Calu3 (cell line): Measurements from ENCODE around the gene KIAA1755. TPM values are rescaled to one million over a fixed set of nuclear protein-coding genes. Genes with fewer than 3 reads are reported as not detected.

Source experiments
- BruUV-seq: library from RNA; stranded (reverse); fragments of 400-500 nt; replicated peaks from 2 replicates; lab custom pipeline; 2021; lab: Mats Ljungman, UMichigan
- CTCF ChIA-PET: fragments of 300-600 bp; sonication (Branson Sonifier 250); formaldehyde crosslinking; loops from one replicate; lab custom pipeline; 2022; ENCODE audit warnings: antibody characterized with exemption; lab: Charles Lee
- DNase-seq: peaks from one replicate; pipeline ENCODE4 v3.0.0; 2022
- H3K27ac Mint-ChIP-seq: one replicate; pipeline ENCODE4 v1.8.0; 2022; ENCODE audit warnings: mixed read lengths; ENCODE audit not compliant: unreplicated experiment
- H3K27me3 Mint-ChIP-seq: one replicate; pipeline ENCODE4 v1.8.0; 2022; ENCODE audit warnings: mixed read lengths; ENCODE audit not compliant: unreplicated experiment
- H3K36me3 Mint-ChIP-seq: one replicate; pipeline ENCODE4 v1.8.0; 2022; ENCODE audit warnings: mild to moderate bottlenecking, moderate library complexity, mixed read lengths; ENCODE audit not compliant: insufficient read depth, unreplicated experiment
- H3K4me1 Mint-ChIP-seq: one replicate; pipeline ENCODE4 v1.8.0; 2022; ENCODE audit warnings: mild to moderate bottlenecking, low read depth, mixed read lengths; ENCODE audit not compliant: unreplicated experiment
- H3K4me3 Mint-ChIP-seq: one replicate; pipeline ENCODE4 v1.8.0; 2022; ENCODE audit warnings: mild to moderate bottlenecking, low read depth, moderate library complexity, mixed read lengths; ENCODE audit not compliant: unreplicated experiment
- H3K9me3 Mint-ChIP-seq: one replicate; pipeline ENCODE4 v1.8.0; 2022; ENCODE audit warnings: low read depth, mixed read lengths; ENCODE audit not compliant: unreplicated experiment
- intact Hi-C: fragments of 100-400 bp; cut with micrococcal nuclease; formaldehyde crosslinking; loops from one replicate; pipeline ENCODE4 v1.10.0; 2022; ENCODE audit not compliant: unreplicated experiment
- total RNA-seq: library from RNA; stranded (reverse); gene quantifications from 2 replicates; pipeline ENCODE4 v1.2.3, GENCODE V29; 2022
- TF ChIP-seq, protein P1 (sequence below): fragments of 200-600 bp; IDR thresholded peaks from one replicate; pipeline ENCODE4 v1.8.0; 2022; ENCODE audit warnings: antibody characterized with exemption; ENCODE audit not compliant: unreplicated experiment

The KIAA1755 gene
- total RNA-seq, 1 experiment from 2014 or later: not detected

DNA sequence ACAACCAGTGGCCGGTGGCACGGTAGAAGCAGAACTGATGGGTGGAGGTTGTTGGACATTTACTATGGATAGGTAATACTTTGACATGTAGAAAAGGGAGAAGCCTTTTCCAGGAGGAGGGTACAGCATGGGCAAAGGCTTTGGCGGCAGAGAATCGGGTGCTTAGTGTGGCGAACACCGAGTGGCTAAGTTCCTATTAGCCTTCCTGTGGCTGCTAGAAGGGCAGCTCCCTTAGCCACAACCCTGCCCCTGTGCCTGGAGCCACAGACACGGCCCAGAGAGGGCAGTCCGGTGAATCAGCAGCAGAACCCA is 57.6 kb downstream of the KIAA1755 start:
- intact Hi-C loops: no loop called here
- peaks cover 4% of the 10 kb centered on the region for H3K9me3 Mint-ChIP-seq
- DNase-seq: no peak
- H3K27me3 Mint-ChIP-seq: no peaks in the 10 kb centered on the region
- no peak overlapping the region for H3K4me3 Mint-ChIP-seq
- no TSS peak for BruUV-seq
- no peaks in the 10 kb centered on the region for H3K4me1 Mint-ChIP-seq
- no peak overlapping the region for H3K27ac Mint-ChIP-seq
- TF ChIP-seq, protein P1, sequence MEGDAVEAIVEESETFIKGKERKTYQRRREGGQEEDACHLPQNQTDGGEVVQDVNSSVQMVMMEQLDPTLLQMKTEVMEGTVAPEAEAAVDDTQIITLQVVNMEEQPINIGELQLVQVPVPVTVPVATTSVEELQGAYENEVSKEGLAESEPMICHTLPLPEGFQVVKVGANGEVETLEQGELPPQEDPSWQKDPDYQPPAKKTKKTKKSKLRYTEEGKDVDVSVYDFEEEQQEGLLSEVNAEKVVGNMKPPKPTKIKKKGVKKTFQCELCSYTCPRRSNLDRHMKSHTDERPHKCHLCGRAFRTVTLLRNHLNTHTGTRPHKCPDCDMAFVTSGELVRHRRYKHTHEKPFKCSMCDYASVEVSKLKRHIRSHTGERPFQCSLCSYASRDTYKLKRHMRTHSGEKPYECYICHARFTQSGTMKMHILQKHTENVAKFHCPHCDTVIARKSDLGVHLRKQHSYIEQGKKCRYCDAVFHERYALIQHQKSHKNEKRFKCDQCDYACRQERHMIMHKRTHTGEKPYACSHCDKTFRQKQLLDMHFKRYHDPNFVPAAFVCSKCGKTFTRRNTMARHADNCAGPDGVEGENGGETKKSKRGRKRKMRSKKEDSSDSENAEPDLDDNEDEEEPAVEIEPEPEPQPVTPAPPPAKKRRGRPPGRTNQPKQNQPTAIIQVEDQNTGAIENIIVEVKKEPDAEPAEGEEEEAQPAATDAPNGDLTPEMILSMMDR: no peak
- CTCF ChIA-PET: interaction anchor here (1.4 kb wide), 1 partner anchor 15 kb away, joined by 3 read pairs; no protein-coding TSS in a partner anchor
- no peaks in the 10 kb centered on the region for H3K36me3 Mint-ChIP-seq

DNA sequence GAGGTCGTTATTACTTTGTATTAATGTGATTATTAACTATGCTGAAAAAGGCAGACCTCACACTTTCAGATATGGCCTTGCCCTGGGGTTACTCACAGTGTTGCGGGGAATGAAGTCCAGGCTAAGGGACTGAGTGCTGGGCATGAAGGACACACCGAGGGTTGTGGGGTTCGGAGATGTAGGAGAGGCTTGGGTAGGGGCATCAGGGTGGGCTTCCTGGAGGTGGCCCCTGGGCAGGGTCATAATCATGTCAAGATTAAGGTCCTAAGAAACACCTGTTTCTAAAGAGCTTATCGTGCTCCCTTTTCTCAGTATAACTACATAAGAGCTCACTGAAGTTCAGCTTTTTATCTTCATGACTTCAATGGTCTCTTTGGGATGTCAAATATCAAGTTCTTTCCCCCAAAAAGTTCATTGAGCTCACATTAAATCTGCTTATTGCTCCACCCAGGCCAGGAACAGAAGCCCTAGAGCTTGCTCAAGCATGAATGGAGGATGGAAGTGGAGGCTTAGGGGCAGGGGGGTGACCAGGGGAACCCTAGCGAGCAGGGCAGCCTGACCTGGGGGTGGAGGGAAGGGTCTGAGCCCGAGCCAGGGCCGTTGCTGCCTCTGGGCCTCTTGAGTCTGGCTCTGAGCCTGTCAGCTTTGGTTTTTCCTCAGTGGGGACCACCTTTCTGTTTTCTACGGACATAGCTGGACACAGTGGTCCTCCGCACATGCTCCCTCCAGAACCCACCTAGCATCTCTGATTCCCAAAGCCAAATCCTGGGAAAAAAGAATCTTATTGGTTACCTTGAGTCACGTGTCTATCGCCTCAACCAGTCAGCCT is 58.2 kb downstream of the KIAA1755 start:
- H3K9me3 Mint-ChIP-seq: peaks cover 4% of the 10 kb centered on the region
- DNase-seq: no peak
- TF ChIP-seq, protein P1: no peak
- intact Hi-C loops: no loop called here
- H3K4me3 Mint-ChIP-seq: no peak overlapping the region
- H3K27me3 Mint-ChIP-seq: no peaks in the 10 kb centered on the region
- no TSS peak for BruUV-seq
- H3K36me3 Mint-ChIP-seq: no peaks in the 10 kb centered on the region
- CTCF ChIA-PET: interaction anchor here (0.7 kb wide), 1 partner anchor 192 kb away, joined by 3 read pairs; no protein-coding TSS in a partner anchor
- no peaks in the 10 kb centered on the region for H3K4me1 Mint-ChIP-seq
- H3K27ac Mint-ChIP-seq: no peak overlapping the region

DNA sequence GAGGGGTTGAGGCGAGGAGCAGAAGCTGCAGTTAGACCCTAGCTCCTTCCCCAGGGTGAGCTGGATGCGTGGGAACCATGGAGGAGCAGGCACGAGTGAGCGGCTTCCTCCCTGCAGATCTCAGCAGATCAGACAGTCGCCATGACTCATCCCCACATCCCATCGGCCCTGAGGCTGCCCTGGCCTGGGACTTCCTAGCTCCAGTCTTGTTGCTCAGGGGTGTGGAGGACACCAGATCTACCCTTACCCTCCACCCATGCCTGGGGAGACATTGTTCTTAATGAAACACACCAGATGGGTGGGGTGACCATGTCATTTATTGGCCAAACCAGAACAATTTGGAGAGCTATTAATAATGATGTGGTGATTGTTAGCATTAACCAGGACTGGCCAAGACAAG is 59.2 kb downstream of the KIAA1755 start:
- Mint-ChIP-seq H3K36me3 (no peaks in the 10 kb centered on the region), H3K9me3 (peaks cover under 1% of the 10 kb centered on the region), H3K4me1 (no peaks in the 10 kb centered on the region), H3K27me3 (no peaks in the 10 kb centered on the region), H3K4me3 (no peak overlapping the region), H3K27ac (no peak overlapping the region)
- intact Hi-C loops: no loop called here
- TF ChIP-seq, protein P1: no peak
- BruUV-seq: no TSS peak
- CTCF ChIA-PET: interaction anchor here (0.7 to 1.3 kb wide), 3 partner anchors 11 to 724 kb away, joined by 3 to 4 read pairs (median 4); no protein-coding TSS in a partner anchor
- no peak for DNase-seq

DNA sequence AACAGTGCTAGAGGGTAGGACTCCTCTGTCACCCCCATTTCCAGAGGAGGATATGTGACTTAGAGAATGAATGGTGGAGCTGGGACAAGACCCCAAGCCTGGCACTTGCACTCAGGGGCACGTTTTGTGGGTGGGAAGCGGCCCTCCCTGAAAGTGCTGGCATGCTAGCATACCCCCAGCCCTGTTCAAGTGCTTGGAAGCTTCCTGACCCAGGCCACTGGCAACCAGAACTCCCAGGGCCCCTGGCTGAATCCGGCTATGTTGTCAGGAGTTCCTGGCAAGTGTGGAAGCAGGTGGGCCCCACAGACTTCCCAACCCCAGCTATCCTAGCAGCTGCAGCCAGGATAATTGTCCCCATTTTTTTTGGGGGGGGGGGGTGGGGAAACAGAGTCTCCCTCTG is 59.9 kb downstream of the KIAA1755 start:
- no peaks in the 10 kb centered on the region for H3K36me3 Mint-ChIP-seq
- no peaks in the 10 kb centered on the region for H3K27me3 Mint-ChIP-seq
- no peaks in the 10 kb centered on the region for H3K4me1 Mint-ChIP-seq
- no peak overlapping the region for H3K4me3 Mint-ChIP-seq
- intact Hi-C loops: no loop called here
- no peak overlapping the region for H3K27ac Mint-ChIP-seq
- TF ChIP-seq, protein P1: no peak
- H3K9me3 Mint-ChIP-seq: no peaks in the 10 kb centered on the region
- no peak for DNase-seq
- BruUV-seq: no TSS peak
- CTCF ChIA-PET: interaction anchor here (0.7 to 1.3 kb wide), 3 partner anchors 10 to 723 kb away, joined by 3 to 4 read pairs (median 3); no protein-coding TSS in a partner anchor
